K562 (cell line): ENCODE results near the gene MED15. TPM values are rescaled to one million over a fixed set of nuclear protein-coding genes. Genes with fewer than 3 reads are reported as not detected.

ENCODE experiments used
- CEBPB ChIP-seq: fragments of 450-650 bp; IDR thresholded peaks from 2 replicates; pipeline ENCODE4 v1.6.1; 2016; ENCODE audit warnings: missing genetic modification characterization, missing compliant biosample characterization
- NFIX ChIP-seq: fragments of 250-450 bp; sonication (Bioruptor Pico); IDR thresholded peaks from 2 replicates; pipeline ENCODE4 v1.4.0; 2020; ENCODE audit warnings: low read depth, mild to moderate bottlenecking, moderate library complexity
- PHF8 ChIP-seq: fragments of 200-600 bp; sonication (generic); IDR thresholded peaks from 2 replicates; pipeline ENCODE4 v1.6.1; 2012; ENCODE audit warnings: mixed run types, mild to moderate bottlenecking, inconsistent platforms, low read length, moderate library complexity, borderline replicate concordance
- PYGO2 ChIP-seq: fragments of 450-650 bp; IDR thresholded peaks from 2 replicates; pipeline ENCODE4 v1.6.1; 2016; ENCODE audit warnings: mild to moderate bottlenecking, missing genetic modification characterization, moderate library complexity, missing compliant biosample characterization
- SMARCA4 ChIP-seq: fragments of 450-650 bp; IDR thresholded peaks from 2 replicates; pipeline ENCODE4 v1.6.1; 2016
- SMC3 ChIP-seq: conservative IDR thresholded peaks from 2 replicates; pipeline ENCODE4 v1.6.1; 2011; ENCODE audit warnings: low read depth, low read length, improper control_type of control experiment; ENCODE audit not compliant: insufficient read depth
- TSC22D4 ChIP-seq: fragments of 450-650 bp; IDR thresholded peaks from 2 replicates; pipeline ENCODE4 v1.6.1; 2016; ENCODE audit warnings: missing genetic modification characterization, missing biosample characterization, control low read depth
- ZBTB34 ChIP-seq: fragments of 250-450 bp; sonication (Bioruptor Pico); IDR thresholded peaks from 2 replicates; pipeline ENCODE4 v1.8.0; 2021; ENCODE audit warnings: mild to moderate bottlenecking, moderate library complexity
- ZBTB49 ChIP-seq: sonication (generic); formaldehyde crosslinking; IDR thresholded peaks from 2 replicates; pipeline ENCODE4 v1.8.0; 2022; ENCODE audit warnings: missing genetic modification reagents, mild to moderate bottlenecking, borderline replicate concordance
- ZNF668 ChIP-seq: fragments of 250-450 bp; sonication (Bioruptor Pico); IDR thresholded peaks from 2 replicates; pipeline ENCODE4 v1.8.0; 2022; ENCODE audit warnings: mild to moderate bottlenecking, inconsistent platforms
- polyA plus RNA-seq, 8 experiments: library from polyadenylated mRNA; depleted of rRNA in 4 of 8; stranded (reverse) in 5 of 8; unstranded in 3 of 8; fragments of >200 nt; fragmentation: Nextera tagmentation in 2 of 8; fragmentation: Illumina TruSeq in 1 of 8; extraction: Ambion mirVana in 2 of 8; extraction: Trizol in 1 of 8; gene quantifications; 2 replicates each; pipeline versions ENCODE4 v1.2.1 to v1.2.3, GENCODE V29; 2011 to 2014; ENCODE audit warnings: inconsistent platforms in 1 of 8, missing spikeins in 1 of 8
- total RNA-seq, 7 experiments: library from RNA; depleted of rRNA in 6 of 7; stranded (reverse); fragments of >200 nt in 6 of 7; fragmentation: Illumina TruSeq in 2 of 7; extraction: Trizol in 2 of 7; gene quantifications; 2 replicates each; pipeline versions ENCODE4 v1.2.1 to v1.2.3, GENCODE V29; 2011 to 2021; ENCODE audit warnings: low replicate concordance in 1 of 7
- TF ChIP-seq, protein P1 (sequence below): fragments of 250-450 bp; sonication (Bioruptor Pico); IDR thresholded peaks from 2 replicates; pipeline ENCODE4 v1.5.0; 2021
- TF ChIP-seq, protein P2 (sequence below): sonication (generic); formaldehyde crosslinking; IDR thresholded peaks from 2 replicates; pipeline ENCODE4 v1.8.0; 2022; ENCODE audit warnings: missing genetic modification reagents, mild to moderate bottlenecking, borderline replicate concordance
- TF ChIP-seq, protein P3 (sequence below): sonication (generic); formaldehyde crosslinking; IDR thresholded peaks from 2 replicates; pipeline ENCODE4 v1.8.0; 2022; ENCODE audit warnings: mild to moderate bottlenecking, missing genetic modification reagents

MED15 gene
- total and polyA plus RNA-seq, 9 of the 15 experiments (the other 6 are each of a cell fraction or from before 2014, with no cell fraction given), result 4.0 to 271 (median 60.1) TPM

DNA sequence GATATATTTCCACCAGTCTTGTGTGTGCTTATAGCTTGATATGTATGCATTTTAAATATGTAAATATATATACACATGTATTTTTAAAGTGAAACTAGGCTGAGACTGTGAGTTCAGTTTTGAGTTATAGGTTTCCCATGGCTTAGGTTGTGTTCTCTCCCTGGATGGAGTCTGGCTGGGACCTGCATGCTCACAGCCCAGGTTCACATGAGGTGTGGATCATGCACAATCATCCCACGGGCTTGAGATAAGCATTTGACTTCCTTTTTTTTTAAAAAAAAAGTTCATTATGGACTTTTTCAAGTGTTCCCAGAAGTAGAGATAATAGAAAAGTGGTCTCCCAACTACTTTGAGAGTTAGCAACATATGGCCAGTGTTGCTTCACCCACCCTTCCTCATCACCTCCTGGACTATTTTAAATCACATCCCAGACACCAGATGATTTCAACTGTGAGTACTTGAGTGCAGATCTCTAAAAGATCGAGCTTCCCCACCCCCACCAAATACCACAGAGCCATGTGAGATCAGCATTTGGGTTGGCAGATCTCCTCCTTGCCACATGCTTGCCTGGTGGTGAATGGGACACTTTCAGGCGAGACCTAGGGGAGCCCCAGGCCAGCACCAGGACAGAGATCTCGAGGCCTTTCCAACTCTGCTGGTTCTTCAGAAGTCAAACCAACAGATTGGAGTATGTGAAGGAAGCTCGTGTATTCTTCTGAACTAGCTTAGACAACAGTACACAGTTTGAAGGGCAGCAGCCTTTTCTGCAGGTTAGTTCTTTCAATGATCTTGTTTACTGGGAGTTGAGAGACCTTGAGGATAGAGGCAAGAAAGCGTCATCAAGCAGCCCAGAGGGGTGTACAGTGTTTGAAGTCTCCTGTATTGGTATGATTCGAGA lies 15.9 kb downstream of the MED15 start (continued):
- TF ChIP-seq, protein P1, sequence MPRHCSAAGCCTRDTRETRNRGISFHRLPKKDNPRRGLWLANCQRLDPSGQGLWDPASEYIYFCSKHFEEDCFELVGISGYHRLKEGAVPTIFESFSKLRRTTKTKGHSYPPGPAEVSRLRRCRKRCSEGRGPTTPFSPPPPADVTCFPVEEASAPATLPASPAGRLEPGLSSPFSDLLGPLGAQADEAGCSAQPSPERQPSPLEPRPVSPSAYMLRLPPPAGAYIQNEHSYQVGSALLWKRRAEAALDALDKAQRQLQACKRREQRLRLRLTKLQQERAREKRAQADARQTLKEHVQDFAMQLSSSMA (CRISPR knock-in tag), result no peak
- TF ChIP-seq TSC22D4 (tag) (no peak), PHF8 (peak; percentile 9; the same call in 1 of the 2 replicates), CEBPB (tag) (peak; percentile 98), ZBTB34 (CRISPR knock-in tag) (no peak), NFIX (CRISPR knock-in tag) (peak; percentile 6; the same call in 1 of the 2 replicates), ZNF668 (CRISPR knock-in tag) (peak; percentile 31; the same call in 1 of the 2 replicates), PYGO2 (tag) (no peak), SMC3 (no peak), SMARCA4 (no peak), ZBTB49 (CRISPR knock-in tag) (peak; percentile 62; the same call in 1 of the 2 replicates)
- TF ChIP-seq, protein P2, sequence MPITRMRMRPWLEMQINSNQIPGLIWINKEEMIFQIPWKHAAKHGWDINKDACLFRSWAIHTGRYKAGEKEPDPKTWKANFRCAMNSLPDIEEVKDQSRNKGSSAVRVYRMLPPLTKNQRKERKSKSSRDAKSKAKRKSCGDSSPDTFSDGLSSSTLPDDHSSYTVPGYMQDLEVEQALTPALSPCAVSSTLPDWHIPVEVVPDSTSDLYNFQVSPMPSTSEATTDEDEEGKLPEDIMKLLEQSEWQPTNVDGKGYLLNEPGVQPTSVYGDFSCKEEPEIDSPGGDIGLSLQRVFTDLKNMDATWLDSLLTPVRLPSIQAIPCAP (CRISPR knock-in tag), result no peak
- TF ChIP-seq, protein P3, sequence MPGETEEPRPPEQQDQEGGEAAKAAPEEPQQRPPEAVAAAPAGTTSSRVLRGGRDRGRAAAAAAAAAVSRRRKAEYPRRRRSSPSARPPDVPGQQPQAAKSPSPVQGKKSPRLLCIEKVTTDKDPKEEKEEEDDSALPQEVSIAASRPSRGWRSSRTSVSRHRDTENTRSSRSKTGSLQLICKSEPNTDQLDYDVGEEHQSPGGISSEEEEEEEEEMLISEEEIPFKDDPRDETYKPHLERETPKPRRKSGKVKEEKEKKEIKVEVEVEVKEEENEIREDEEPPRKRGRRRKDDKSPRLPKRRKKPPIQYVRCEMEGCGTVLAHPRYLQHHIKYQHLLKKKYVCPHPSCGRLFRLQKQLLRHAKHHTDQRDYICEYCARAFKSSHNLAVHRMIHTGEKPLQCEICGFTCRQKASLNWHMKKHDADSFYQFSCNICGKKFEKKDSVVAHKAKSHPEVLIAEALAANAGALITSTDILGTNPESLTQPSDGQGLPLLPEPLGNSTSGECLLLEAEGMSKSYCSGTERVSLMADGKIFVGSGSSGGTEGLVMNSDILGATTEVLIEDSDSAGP (CRISPR knock-in tag), result no peak; the same call in 1 of the 2 replicates
